Measurements from ENCODE around the gene MBL2.

DNA sequence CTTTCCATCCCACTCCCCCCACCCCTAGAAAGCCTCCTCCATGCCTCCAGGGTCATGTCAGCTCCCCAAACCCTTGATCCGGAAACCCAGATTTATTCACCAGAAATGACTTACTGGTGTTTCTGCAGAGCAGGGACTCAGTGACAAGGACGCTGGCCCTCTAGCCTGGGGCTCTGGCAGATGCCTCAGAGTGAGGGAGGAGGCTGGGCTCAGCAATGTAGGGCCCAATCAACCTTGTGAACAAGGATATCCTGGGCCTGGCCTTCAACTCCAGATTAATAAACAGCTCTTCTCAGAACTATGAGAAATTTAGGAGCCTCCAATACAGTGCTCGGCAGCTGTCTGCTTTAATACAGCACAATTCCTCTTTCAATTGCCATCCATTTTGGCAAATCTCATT lies at the start of gene MBL2:
- TF ChIP-seq, protein P1, sequence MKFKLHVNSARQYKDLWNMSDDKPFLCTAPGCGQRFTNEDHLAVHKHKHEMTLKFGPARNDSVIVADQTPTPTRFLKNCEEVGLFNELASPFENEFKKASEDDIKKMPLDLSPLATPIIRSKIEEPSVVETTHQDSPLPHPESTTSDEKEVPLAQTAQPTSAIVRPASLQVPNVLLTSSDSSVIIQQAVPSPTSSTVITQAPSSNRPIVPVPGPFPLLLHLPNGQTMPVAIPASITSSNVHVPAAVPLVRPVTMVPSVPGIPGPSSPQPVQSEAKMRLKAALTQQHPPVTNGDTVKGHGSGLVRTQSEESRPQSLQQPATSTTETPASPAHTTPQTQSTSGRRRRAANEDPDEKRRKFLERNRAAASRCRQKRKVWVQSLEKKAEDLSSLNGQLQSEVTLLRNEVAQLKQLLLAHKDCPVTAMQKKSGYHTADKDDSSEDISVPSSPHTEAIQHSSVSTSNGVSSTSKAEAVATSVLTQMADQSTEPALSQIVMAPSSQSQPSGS (IDR thresholded peaks at IDR 0.05; ENCODE audit: low read length): no peak
- TF ChIP-seq EZH2 (IDR thresholded peaks at IDR 0.05; ENCODE audit: borderline replicate concordance, control insufficient read depth, low read depth, low read length) (no peak), POLR2A (IDR thresholded peaks at IDR 0.05; ENCODE audit: low read depth, low read length) (no peak), EP300 (IDR thresholded peaks at IDR 0.05; ENCODE audit: borderline replicate concordance in 1 of 2, control insufficient read depth in 1 of 2, low read depth in 2 of 2, low read length in 2 of 2) (no peak), YY1 (IDR thresholded peaks at IDR 0.05; ENCODE audit: low read depth, low read length) (no peak), LARP7 (IDR thresholded peaks at IDR 0.05) (no peak), SPI1 (IDR thresholded peaks at IDR 0.05; ENCODE audit: borderline replicate concordance, insufficient read depth, low read depth, low read length) (no peak), ZNF24 (IDR thresholded peaks at IDR 0.05) (no peak), ZNF384 (IDR thresholded peaks at IDR 0.05; ENCODE audit: borderline replicate concordance, low read depth, low read length) (no peak)
- TF ChIP-seq, protein P2, sequence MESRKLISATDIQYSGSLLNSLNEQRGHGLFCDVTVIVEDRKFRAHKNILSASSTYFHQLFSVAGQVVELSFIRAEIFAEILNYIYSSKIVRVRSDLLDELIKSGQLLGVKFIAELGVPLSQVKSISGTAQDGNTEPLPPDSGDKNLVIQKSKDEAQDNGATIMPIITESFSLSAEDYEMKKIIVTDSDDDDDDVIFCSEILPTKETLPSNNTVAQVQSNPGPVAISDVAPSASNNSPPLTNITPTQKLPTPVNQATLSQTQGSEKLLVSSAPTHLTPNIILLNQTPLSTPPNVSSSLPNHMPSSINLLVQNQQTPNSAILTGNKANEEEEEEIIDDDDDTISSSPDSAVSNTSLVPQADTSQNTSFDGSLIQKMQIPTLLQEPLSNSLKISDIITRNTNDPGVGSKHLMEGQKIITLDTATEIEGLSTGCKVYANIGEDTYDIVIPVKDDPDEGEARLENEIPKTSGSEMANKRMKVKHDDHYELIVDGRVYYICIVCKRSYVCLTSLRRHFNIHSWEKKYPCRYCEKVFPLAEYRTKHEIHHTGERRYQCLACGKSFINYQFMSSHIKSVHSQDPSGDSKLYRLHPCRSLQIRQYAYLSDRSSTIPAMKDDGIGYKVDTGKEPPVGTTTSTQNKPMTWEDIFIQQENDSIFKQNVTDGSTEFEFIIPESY (IDR thresholded peaks at IDR 0.05): no peak
- TF ChIP-seq, protein P3, sequence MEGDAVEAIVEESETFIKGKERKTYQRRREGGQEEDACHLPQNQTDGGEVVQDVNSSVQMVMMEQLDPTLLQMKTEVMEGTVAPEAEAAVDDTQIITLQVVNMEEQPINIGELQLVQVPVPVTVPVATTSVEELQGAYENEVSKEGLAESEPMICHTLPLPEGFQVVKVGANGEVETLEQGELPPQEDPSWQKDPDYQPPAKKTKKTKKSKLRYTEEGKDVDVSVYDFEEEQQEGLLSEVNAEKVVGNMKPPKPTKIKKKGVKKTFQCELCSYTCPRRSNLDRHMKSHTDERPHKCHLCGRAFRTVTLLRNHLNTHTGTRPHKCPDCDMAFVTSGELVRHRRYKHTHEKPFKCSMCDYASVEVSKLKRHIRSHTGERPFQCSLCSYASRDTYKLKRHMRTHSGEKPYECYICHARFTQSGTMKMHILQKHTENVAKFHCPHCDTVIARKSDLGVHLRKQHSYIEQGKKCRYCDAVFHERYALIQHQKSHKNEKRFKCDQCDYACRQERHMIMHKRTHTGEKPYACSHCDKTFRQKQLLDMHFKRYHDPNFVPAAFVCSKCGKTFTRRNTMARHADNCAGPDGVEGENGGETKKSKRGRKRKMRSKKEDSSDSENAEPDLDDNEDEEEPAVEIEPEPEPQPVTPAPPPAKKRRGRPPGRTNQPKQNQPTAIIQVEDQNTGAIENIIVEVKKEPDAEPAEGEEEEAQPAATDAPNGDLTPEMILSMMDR (IDR thresholded peaks at IDR 0.05 in 2 of 3, conservative IDR thresholded peaks at IDR 0.05 in 1 of 3; ENCODE audit: control insufficient read depth in 2 of 3, extremely low read depth in 1 of 3, insufficient read depth in 1 of 3, low read depth in 3 of 3, low read length in 3 of 3): no peak
- TF ChIP-seq, protein P4, sequence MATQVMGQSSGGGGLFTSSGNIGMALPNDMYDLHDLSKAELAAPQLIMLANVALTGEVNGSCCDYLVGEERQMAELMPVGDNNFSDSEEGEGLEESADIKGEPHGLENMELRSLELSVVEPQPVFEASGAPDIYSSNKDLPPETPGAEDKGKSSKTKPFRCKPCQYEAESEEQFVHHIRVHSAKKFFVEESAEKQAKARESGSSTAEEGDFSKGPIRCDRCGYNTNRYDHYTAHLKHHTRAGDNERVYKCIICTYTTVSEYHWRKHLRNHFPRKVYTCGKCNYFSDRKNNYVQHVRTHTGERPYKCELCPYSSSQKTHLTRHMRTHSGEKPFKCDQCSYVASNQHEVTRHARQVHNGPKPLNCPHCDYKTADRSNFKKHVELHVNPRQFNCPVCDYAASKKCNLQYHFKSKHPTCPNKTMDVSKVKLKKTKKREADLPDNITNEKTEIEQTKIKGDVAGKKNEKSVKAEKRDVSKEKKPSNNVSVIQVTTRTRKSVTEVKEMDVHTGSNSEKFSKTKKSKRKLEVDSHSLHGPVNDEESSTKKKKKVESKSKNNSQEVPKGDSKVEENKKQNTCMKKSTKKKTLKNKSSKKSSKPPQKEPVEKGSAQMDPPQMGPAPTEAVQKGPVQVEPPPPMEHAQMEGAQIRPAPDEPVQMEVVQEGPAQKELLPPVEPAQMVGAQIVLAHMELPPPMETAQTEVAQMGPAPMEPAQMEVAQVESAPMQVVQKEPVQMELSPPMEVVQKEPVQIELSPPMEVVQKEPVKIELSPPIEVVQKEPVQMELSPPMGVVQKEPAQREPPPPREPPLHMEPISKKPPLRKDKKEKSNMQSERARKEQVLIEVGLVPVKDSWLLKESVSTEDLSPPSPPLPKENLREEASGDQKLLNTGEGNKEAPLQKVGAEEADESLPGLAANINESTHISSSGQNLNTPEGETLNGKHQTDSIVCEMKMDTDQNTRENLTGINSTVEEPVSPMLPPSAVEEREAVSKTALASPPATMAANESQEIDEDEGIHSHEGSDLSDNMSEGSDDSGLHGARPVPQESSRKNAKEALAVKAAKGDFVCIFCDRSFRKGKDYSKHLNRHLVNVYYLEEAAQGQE (IDR thresholded peaks at IDR 0.05; ENCODE audit: low read depth, low read length): no peak
- TF ChIP-seq, protein P5, sequence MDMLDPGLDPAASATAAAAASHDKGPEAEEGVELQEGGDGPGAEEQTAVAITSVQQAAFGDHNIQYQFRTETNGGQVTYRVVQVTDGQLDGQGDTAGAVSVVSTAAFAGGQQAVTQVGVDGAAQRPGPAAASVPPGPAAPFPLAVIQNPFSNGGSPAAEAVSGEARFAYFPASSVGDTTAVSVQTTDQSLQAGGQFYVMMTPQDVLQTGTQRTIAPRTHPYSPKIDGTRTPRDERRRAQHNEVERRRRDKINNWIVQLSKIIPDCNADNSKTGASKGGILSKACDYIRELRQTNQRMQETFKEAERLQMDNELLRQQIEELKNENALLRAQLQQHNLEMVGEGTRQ (IDR thresholded peaks at IDR 0.05; ENCODE audit: borderline replicate concordance, low read depth, low read length): no peak

Data from GM12878 (cell line).